SK-N-DZ (cell line): ENCODE data around the gene ZNF837.

Experiments
- DNase-seq: peaks from one replicate; pipeline ENCODE4 v3.0.0-alpha.2; 2015; ENCODE audit warnings: low spot score
- small RNA-seq, 2 experiments: library from RNA; depleted of rRNA; stranded (forward); fragments of <200 nt; gene quantifications; one replicate each; pipeline ENCODE3, GENCODE V24; 2014

Gene ZNF837

DNA sequence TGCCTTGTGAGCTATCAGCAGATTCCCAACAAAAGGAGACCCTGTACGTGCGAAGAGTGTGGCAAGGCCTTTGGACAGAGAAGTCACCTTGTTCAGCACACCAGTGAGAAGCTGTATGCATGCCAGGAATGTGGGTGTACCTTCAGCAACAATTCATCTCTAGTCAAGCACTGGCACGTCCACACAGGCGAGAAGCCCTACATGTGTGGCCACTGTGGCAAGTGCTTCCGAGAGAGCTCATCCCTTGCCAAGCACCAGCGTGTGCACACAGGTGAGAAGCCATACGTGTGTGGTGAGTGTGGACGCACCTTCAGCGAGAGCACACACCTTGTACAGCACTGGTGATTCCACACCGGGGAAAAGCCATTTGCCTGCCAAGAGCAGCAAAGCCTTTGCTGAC lies 61.6 kb downstream of the ZNF837 start:
- DNase-seq, result no peak

DNA sequence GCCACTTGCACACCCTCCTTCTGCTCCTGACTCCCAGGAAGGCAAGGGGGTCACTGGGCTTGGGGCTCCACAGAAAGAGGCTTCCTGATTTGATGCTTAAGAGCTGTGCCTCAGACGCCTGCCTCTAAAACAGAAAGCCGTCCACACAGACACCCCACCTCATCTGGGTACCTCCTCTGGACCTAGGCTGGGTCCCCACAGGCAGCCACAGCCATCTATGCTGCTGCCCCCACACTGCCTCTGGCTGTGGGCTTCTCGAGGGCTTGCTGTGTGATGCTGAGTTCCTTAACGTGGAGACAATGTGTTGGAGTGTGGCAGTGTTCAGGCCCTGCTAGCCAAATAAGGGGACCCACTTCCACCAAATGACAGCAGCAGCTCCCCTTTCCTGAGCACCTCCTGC lies 62.5 kb downstream of the ZNF837 start:
- no peak for DNase-seq

Small RNAs within 50 kb of the gene (small RNA-seq; reads per million reads assigned to genes)
- gene MIR4754 (0 to 0.05 reads per million in 2 experiments), gene MIR6806 (0 reads per million in 2 experiments), gene RNA5SP473 (0.03 to 0.04 reads per million in 2 experiments)
